Keratinocyte (primary cell): ENCODE measurements around the gene NUDT3. TPM values are rescaled to one million over a fixed set of nuclear protein-coding genes. Genes with fewer than 3 reads are reported as not detected.
"Not testable (repeated sequence)": the region's sequence is repeated elsewhere in the genome, so short reads cannot be mapped to it uniquely, and the experiment has no call there.

Experiments used
- DNase-seq: peaks from one replicate; pipeline ENCODE4 v3.0.0-alpha.2; 2011; ENCODE audit warnings: low read depth, missing footprints, low spot score
- FAIRE-seq: peaks from 2 replicates; lab custom pipeline; 2011; peaks lifted over from hg19 to GRCh38; lab: Jason Lieb, UNC
- H2AFZ ChIP-seq: 2 replicates; pipeline ENCODE4 v1.6.0; 2012; ENCODE audit warnings: low read length, control low read depth, inconsistent platforms; ENCODE audit not compliant: control insufficient read depth
- H3K27ac ChIP-seq: 2 replicates; pipeline ENCODE4 v1.5.1; 2011; ENCODE audit warnings: low read length; ENCODE audit not compliant: control insufficient read depth, insufficient read depth
- H3K27me3 ChIP-seq: 3 replicates; pipeline ENCODE4 v1.6.0; 2011; ENCODE audit warnings: low read length; ENCODE audit not compliant: control insufficient read depth, insufficient read depth; ENCODE audit errors: extremely low read depth
- H3K36me3 ChIP-seq, 2 experiments: 2 replicates in 1 of 2; 3 replicates in 1 of 2; pipeline ENCODE4 v1.5.1; 2011; ENCODE audit warnings: low read length in 2 of 2, mild to moderate bottlenecking in 1 of 2; ENCODE audit not compliant: control insufficient read depth in 2 of 2, insufficient read depth in 2 of 2; ENCODE audit errors: extremely low read depth in 1 of 2
- H3K4me1 ChIP-seq: 3 replicates; pipeline ENCODE4 v1.5.1; 2011; ENCODE audit warnings: low read length; ENCODE audit not compliant: control insufficient read depth, insufficient read depth; ENCODE audit errors: extremely low read depth
- H3K4me2 ChIP-seq: 3 replicates; pipeline ENCODE4 v1.6.0; 2011; ENCODE audit warnings: low read depth, low read length; ENCODE audit not compliant: control insufficient read depth, insufficient read depth; ENCODE audit errors: extremely low read depth
- H3K4me3 ChIP-seq, 3 experiments: fragments of 200-600 bp in 1 of 3; sonication (generic) in 1 of 3; 2 replicates in 2 of 3; 3 replicates in 1 of 3; pipeline ENCODE4 v1.5.1; 2011 to 2016; ENCODE audit warnings: low read length in 3 of 3, mild to moderate bottlenecking in 3 of 3, control low read depth in 2 of 3, inconsistent platforms in 1 of 3, low read depth in 1 of 3, mixed read lengths in 1 of 3, mixed run types in 1 of 3, moderate library complexity in 1 of 3; ENCODE audit not compliant: control insufficient read depth in 2 of 3, insufficient read depth in 2 of 3; ENCODE audit errors: extremely low read depth in 1 of 3
- H3K79me2 ChIP-seq: 2 replicates; pipeline ENCODE4 v1.6.0; 2012; ENCODE audit warnings: low read length; ENCODE audit not compliant: control insufficient read depth, insufficient read depth
- H3K9ac ChIP-seq: 3 replicates; pipeline ENCODE4 v1.6.0; 2011; ENCODE audit warnings: low read length; ENCODE audit not compliant: control insufficient read depth, insufficient read depth; ENCODE audit errors: extremely low read depth
- H3K9me1 ChIP-seq: 3 replicates; pipeline ENCODE4 v1.6.0; 2011; ENCODE audit warnings: low read length; ENCODE audit not compliant: control insufficient read depth, insufficient read depth; ENCODE audit errors: extremely low read depth
- H3K9me3 ChIP-seq: 2 replicates; pipeline ENCODE4 v1.5.1; 2012; ENCODE audit warnings: low read depth, low read length; ENCODE audit not compliant: control insufficient read depth
- H4K20me1 ChIP-seq: 3 replicates; pipeline ENCODE4 v1.6.0; 2011; ENCODE audit warnings: low read length; ENCODE audit not compliant: control insufficient read depth, insufficient read depth; ENCODE audit errors: extremely low read depth
- CTCF ChIP-seq, 3 experiments: IDR thresholded peaks in 1 of 3; conservative IDR thresholded peaks in 1 of 3; optimal IDR thresholded peaks in 1 of 3; 2 replicates in 2 of 3; 3 replicates in 1 of 3; pipeline versions ENCODE3 to v1.5.1; 2011; ENCODE audit warnings: low read length in 3 of 3, mild to moderate bottlenecking in 3 of 3, moderate library complexity in 2 of 3, control low read depth in 1 of 3, inconsistent platforms in 1 of 3; ENCODE audit not compliant: insufficient read depth in 2 of 3; ENCODE audit errors: extremely low read depth in 1 of 3
- EZH2 ChIP-seq: IDR thresholded peaks from one replicate; pipeline ENCODE4 v1.6.1; 2012; ENCODE audit warnings: inconsistent platforms, mild to moderate bottlenecking, low read length, moderate library complexity
- dilution Hi-C: fragments of 300-500 bp; cut with MboI; formaldehyde crosslinking; loops from one replicate; pipeline ENCODE4 v1.7.0; 2020; ENCODE audit warnings: low sequenced_read_pairs; ENCODE audit not compliant: extremely low pct_ligation_motif_present
- polyA plus RNA-seq, 5 experiments: library from polyadenylated mRNA; depleted of rRNA in 3 of 5; stranded (reverse) in 3 of 5; stranded (forward) in 1 of 5; unstranded in 1 of 5; fragments of >200 nt; gene quantifications; 1 replicate in 1 of 5; 2 replicates in 3 of 5; 3 replicates in 1 of 5; pipeline versions ENCODE4 v1.2.1 to v1.2.3, GENCODE V29; 2011 to 2012; ENCODE audit warnings: missing spikeins in 2 of 5, low read depth in 1 of 5, low replicate concordance in 1 of 5

Gene NUDT3
- polyA plus RNA-seq, 1 donor (not counting 4 experiments of a cell fraction or from before 2014, with no cell fraction given), result 16.5 TPM

GRCh38 chr6:34269132-34269531, 123.3 kb downstream of the NUDT3 start:
- H3K4me2 ChIP-seq, dilution Hi-C loops, H3K79me2 ChIP-seq, H3K36me3 ChIP-seq, FAIRE-seq, H4K20me1 ChIP-seq, H3K4me1 ChIP-seq, DNase-seq, H3K4me3 ChIP-seq, H3K9me3 ChIP-seq, H3K9me1 ChIP-seq, H3K27me3 ChIP-seq, H3K27ac ChIP-seq, H3K9ac ChIP-seq, H2AFZ ChIP-seq: not testable (repeated sequence)

GRCh38 chr6:34267746-34268145, 124.7 kb downstream of the NUDT3 start:
- Histone ChIP-seq H3K4me1 (no peaks in the 10 kb centered on the region), H2AFZ (no peak overlapping the region), H3K36me3 (no peaks in the 10 kb centered on the region), H3K9me1 (no peaks in the 10 kb centered on the region), H3K4me3 (no peak overlapping the region), H3K79me2 (no peaks in the 10 kb centered on the region), H3K9ac (no peak overlapping the region), H3K27me3 (no peaks in the 10 kb centered on the region), H4K20me1 (no peaks in the 10 kb centered on the region), H3K4me2 (no peak overlapping the region), H3K9me3 (no peaks in the 10 kb centered on the region), H3K27ac (no peak overlapping the region)
- dilution Hi-C loops, result no loop called here
- no peak for DNase-seq
- TF ChIP-seq EZH2, result no peak
- no peak for TF ChIP-seq CTCF (optimal IDR thresholded peaks at IDR 0.05 in 1 of 3, IDR thresholded peaks at IDR 0.05 in 1 of 3, conservative IDR thresholded peaks at IDR 0.05 in 1 of 3; ENCODE audit: extremely low read depth in 1 of 3, insufficient read depth in 2 of 3, low read length in 3 of 3)
- no peak for FAIRE-seq

- H2AFZ ChIP-seq, H3K9me3 ChIP-seq, H3K4me2 ChIP-seq, H3K4me1 ChIP-seq, H3K27me3 ChIP-seq, H3K9me1 ChIP-seq, DNase-seq, dilution Hi-C loops, H3K9ac ChIP-seq, H3K79me2 ChIP-seq, FAIRE-seq, H3K4me3 ChIP-seq, H3K27ac ChIP-seq, H4K20me1 ChIP-seq, H3K36me3 ChIP-seq: not testable (repeated sequence)
Observed at GRCh38 chr6:34263484-34263883, 129.0 kb downstream of the NUDT3 start.
